ENCODE data around the gene NDRG4. TPM values are rescaled to one million over a fixed set of nuclear protein-coding genes. Genes with fewer than 3 reads are reported as not detected.

Gene NDRG4
- total and polyA plus RNA-seq, 5 experiments from 2014 or later: 0.13 to 1.6 (median 1.0) TPM; not detected in 1

GRCh38 chr16:58471209-58471975 is 28.6 kb upstream of the NDRG4 start:
- Mint-ChIP-seq H3K36me3 (peaks cover 0 to 4% (median 2%) of the 10 kb centered on the region in 3 donors), H3K27me3 (peaks cover 22 to 71% (median 38%) of the 10 kb centered on the region in 5 donors), H3K9me3 (no peaks in the 10 kb centered on the region), H3K27ac (no peak overlapping the region), H3K4me1 (peaks cover 0 to 15% (median 2%) of the 10 kb centered on the region in 4 donors), H3K4me3 (no peak overlapping the region)
- ATAC-seq (no peak), DNase-seq (no peak)
- POLR2A ChIA-PET: no interaction called here

- no peaks in the 10 kb centered on the region for H3K9me3 Mint-ChIP-seq
- peaks cover 0 to 4% (median 0%) of the 10 kb centered on the region in 3 donors for H3K36me3 Mint-ChIP-seq
- H3K27ac Mint-ChIP-seq: no peak overlapping the region
- H3K27me3 Mint-ChIP-seq: peaks cover 17 to 63% (median 31%) of the 10 kb centered on the region in 5 donors
- POLR2A ChIA-PET: no interaction called here
- no peak overlapping the region for H3K4me3 Mint-ChIP-seq
- H3K4me1 Mint-ChIP-seq: peaks cover 0 to 14% (median 1%) of the 10 kb centered on the region in 4 donors
- ATAC-seq: no peak
- DNase-seq: no peak
Measured at GRCh38 chr16:58472266-58472665, 27.7 kb upstream of the NDRG4 start.

GRCh38 chr16:58472827-58473226 is 27.1 kb upstream of the NDRG4 start:
- peaks cover 0 to 14% (median 1%) of the 10 kb centered on the region in 4 donors for H3K4me1 Mint-ChIP-seq
- ATAC-seq (no peak), DNase-seq (no peak)
- POLR2A ChIA-PET: no interaction called here
- H3K27ac Mint-ChIP-seq: peak overlapping the region in 1 of 10 donors; percentile 25
- H3K27me3 Mint-ChIP-seq: peaks cover 16 to 57% (median 26%) of the 10 kb centered on the region in 5 donors
- no peaks in the 10 kb centered on the region for H3K36me3 Mint-ChIP-seq
- no peaks in the 10 kb centered on the region for H3K9me3 Mint-ChIP-seq
- no peak overlapping the region for H3K4me3 Mint-ChIP-seq

DNA sequence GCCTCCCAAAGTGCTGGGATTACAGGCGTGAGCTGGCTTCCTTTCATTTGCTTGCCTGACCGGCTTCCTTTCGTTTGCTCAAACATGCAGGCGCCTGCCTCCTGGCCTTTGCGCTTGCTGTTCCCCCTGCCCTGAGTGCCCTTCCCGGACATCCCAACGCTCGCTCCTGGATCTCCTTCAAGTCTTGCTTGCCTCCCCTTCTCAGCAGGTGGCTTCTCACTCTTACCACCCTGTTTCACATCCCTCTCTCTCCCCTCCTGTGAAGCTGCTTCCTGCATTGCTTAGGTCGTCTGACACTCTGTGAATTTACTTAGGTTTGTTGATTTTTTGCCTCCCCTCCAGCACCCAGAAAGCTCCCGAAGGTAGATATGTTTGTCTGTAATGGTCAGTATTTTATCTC is 25.6 kb upstream of the NDRG4 start:
- ATAC-seq: no peak
- Mint-ChIP-seq H3K27ac (no peak overlapping the region), H3K36me3 (no peaks in the 10 kb centered on the region)

DNA sequence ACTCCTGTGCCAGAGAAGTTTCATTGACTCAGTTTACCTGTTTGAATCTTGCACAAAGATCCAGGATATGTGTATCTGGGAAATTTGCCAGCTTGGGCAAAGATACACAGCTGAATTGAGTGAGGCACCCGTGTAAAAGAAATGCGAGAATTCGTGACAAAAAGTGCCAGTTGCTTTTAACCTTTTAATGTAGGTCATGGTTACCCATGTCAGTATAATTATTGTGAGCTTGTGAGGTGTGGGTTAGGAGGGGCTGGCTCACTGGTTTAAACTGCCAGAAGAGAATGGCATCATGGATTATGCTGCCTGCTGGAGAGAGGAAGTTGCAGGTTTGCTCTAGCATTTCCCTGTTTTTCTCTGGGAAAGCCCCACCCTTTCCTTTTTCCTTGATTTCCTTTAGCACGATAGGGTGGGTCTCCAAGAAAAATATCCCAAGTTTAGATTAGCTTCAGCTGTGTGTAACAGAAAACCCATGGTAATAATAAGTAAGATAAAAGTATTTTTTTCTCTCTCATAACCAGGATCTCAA is 24.8 kb upstream of the NDRG4 start:
- Mint-ChIP-seq H3K9me3 (no peaks in the 10 kb centered on the region), H3K36me3 (no peaks in the 10 kb centered on the region), H3K27ac (no peak overlapping the region), H3K4me3 (no peak overlapping the region), H3K27me3 (peaks cover 8 to 35% (median 14%) of the 10 kb centered on the region in 5 donors), H3K4me1 (peaks cover 0 to 12% (median 1%) of the 10 kb centered on the region in 4 donors)
- DNase-seq (no peak), ATAC-seq (no peak)
- POLR2A ChIA-PET: no interaction called here

More for the DNA sequence above, 25.6 kb upstream of the NDRG4 start:
- no peak for DNase-seq
- Mint-ChIP-seq H3K4me3 (no peak overlapping the region), H3K9me3 (no peaks in the 10 kb centered on the region), H3K4me1 (peaks cover 0 to 14% (median 1%) of the 10 kb centered on the region in 4 donors), H3K27me3 (peaks cover 9 to 42% (median 18%) of the 10 kb centered on the region in 5 donors)
- POLR2A ChIA-PET: no interaction called here

DNA sequence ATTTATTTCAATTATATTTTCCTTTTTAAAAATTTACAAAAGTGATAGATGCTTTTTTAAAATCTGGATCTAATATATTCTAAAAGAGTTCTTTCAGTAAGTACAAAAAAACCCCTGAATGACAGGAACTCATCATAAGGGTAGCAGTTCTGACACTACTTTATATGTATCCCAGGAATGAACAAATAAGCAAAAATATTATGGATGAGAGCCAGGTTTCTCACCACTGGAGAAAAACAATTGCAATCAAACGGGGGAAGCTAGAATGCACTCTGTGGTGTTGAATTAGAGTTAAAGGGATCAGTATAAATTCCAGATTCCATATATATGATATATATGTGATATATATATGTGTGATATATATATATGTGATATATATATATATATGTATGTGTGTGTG is 23.2 kb upstream of the NDRG4 start:
- H3K9me3 Mint-ChIP-seq: no peaks in the 10 kb centered on the region
- no peak overlapping the region for H3K27ac Mint-ChIP-seq
- DNase-seq (no peak), ATAC-seq (no peak)
- no peaks in the 10 kb centered on the region for H3K36me3 Mint-ChIP-seq
- H3K4me1 Mint-ChIP-seq: peaks cover 0 to 4% (median 1%) of the 10 kb centered on the region in 4 donors
- no peak overlapping the region for H3K4me3 Mint-ChIP-seq
- peaks cover 4 to 35% (median 13%) of the 10 kb centered on the region in 5 donors for H3K27me3 Mint-ChIP-seq
- POLR2A ChIA-PET: no interaction called here

GRCh38 chr16:58478427-58478826 is 21.5 kb upstream of the NDRG4 start:
- no peaks in the 10 kb centered on the region for H3K36me3 Mint-ChIP-seq
- H3K27ac Mint-ChIP-seq: no peak overlapping the region
- DNase-seq (no peak), ATAC-seq (no peak)
- H3K9me3 Mint-ChIP-seq: no peaks in the 10 kb centered on the region
- peaks cover 4 to 39% (median 12%) of the 10 kb centered on the region in 5 donors for H3K27me3 Mint-ChIP-seq
- H3K4me1 Mint-ChIP-seq: peaks cover 0 to 4% (median 1%) of the 10 kb centered on the region in 4 donors
- no peak overlapping the region for H3K4me3 Mint-ChIP-seq
- POLR2A ChIA-PET: interaction anchor here (0.7 kb wide), 1 partner anchor 360 kb away, joined by 4 read pairs; no protein-coding TSS in a partner anchor

DNA sequence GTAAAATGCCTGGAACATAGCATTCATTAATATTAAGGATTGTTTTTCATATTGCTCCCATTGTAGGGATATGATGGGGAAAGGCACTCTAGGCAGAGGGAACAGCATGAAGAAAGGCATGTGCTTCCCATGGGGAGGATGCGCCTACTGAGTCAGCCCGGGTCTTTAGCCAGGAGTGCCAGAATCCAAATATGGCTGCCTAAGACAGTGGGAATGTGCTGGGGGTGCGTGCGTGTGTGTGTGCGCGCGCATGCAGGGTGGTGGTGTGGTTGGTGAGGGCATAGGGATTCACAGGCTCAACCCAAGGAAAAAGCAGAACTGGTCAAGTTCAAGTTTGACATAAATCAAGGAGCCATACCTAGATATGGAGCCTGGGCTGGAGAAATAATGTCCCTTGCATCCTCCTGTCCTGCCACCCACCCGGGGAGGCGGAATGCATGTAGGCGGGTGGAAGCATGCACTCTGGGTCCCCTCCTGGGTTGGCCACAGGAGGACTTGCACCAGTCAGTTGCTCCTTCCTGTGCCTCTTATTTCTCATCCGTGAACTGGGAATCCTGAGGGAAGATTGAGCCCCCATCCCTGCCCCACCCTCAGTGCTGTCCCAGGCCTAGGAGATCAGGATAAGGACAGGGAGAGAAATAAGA is 18.6 kb upstream of the NDRG4 start:
- DNase-seq (no peak), ATAC-seq (no peak)
- Mint-ChIP-seq H3K36me3 (no peaks in the 10 kb centered on the region), H3K4me3 (no peak overlapping the region), H3K27ac (no peak overlapping the region), H3K9me3 (no peaks in the 10 kb centered on the region), H3K4me1 (no peaks in the 10 kb centered on the region), H3K27me3 (peaks cover 5 to 25% (median 10%) of the 10 kb centered on the region in 5 donors)
- POLR2A ChIA-PET: no interaction called here

DNA sequence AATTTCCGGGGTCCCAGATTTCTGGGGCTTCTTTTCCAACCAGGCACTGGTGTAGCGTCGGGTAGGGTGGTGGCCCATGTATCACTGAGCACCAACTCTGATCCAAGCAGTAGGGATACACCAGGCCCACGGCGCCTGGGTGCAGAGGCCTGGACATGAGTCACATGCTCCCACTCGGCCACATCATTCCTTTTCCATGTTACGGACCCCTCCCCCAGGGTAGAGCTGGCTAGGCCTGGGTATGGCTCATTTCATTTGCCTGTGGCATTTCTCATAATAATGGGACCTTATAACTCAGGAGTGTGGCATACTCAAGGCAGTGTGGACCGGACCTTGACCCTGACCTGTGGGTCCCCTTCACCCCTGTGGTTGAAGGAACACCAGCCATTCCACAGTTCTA is 18.0 kb upstream of the NDRG4 start:
- Mint-ChIP-seq H3K27ac (no peak overlapping the region), H3K4me1 (no peaks in the 10 kb centered on the region), H3K36me3 (no peaks in the 10 kb centered on the region), H3K4me3 (no peak overlapping the region), H3K9me3 (no peaks in the 10 kb centered on the region), H3K27me3 (peaks cover 6 to 30% (median 12%) of the 10 kb centered on the region in 5 donors)
- no peak for ATAC-seq
- POLR2A ChIA-PET: no interaction called here
- no peak for DNase-seq

DNA sequence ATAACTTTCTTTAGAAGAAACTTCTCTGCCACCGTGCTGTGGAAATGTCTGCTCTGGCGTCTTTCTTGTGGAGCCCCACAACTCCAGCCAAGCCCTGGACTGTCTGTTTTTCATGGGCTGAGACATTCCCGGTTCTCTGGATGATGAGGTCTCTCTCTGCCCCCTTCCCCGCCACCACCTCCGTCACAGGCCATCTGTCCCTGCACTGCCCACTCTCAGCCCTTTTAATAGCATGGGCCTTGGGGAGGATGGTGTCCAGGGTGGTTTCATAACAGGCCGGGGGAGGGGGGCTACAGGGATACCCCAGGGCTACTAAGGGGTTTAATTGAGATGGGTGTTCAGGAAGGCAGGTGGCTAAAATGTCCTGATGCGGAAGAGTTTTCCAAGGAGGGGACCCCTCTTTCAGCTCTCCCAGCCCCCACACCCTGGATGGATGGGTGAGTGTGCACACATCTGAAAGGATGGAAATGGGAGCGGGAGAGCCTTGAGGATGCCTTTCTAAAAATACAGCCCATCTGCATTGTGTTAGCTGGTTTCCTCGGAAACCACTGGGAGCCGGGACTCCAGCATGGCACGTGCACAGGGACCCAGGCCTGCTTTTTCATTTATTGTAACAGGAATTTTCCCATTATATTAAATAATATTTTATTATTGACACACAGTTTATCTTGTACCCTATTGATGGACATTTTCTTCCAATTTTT is 14.6 kb upstream of the NDRG4 start:
- DNase-seq (no peak), ATAC-seq (no peak)
- Mint-ChIP-seq H3K27ac (no peak overlapping the region), H3K36me3 (no peaks in the 10 kb centered on the region), H3K9me3 (no peaks in the 10 kb centered on the region), H3K27me3 (peaks cover 6 to 35% (median 12%) of the 10 kb centered on the region in 5 donors), H3K4me1 (peaks cover 0 to 1% (median 0%) of the 10 kb centered on the region in 4 donors), H3K4me3 (no peak overlapping the region)
- POLR2A ChIA-PET: no interaction called here

DNA sequence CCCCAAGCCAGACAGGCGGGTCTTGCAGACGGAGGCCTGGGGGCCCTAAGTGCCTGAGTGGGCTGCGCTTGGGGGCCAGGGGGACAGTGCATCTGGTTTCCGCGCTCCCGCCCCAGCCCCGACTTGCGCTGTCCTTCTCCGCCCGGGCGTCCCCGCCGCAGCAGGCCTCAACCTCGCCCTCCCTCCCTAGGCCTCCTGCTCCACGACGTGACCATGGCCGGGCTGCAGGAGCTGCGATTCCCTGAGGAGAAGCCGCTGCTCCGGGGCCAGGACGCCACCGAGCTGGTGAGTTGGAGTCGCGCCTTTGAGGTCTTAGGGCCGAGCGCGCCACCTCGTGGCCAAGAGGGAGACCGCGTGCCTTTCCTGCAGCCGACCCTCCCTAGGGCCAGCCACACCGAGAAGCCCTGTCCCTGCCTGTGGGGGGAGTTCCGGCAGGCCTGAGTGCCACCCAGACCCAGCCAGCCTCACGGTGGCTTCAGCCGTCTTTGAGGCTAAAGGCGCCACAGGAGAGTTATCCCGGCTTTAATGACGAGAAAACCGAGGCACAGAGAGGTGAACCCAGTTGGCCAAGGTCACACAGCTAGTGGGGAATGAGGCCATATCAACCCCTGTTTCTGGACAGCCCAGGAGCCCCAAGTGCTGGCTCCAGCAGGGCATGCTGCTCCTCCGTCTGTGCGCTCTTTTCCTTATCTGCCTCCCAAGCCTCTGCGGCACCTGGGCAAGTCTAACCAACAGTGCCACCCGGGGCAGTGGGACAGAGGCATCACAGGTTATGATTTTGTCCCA is 12.2 kb upstream of the NDRG4 start:
- peak overlapping the region in 3 of 10 donors; percentile 13 to 23 (median 22) for H3K4me3 Mint-ChIP-seq
- H3K36me3 Mint-ChIP-seq: no peaks in the 10 kb centered on the region
- POLR2A ChIA-PET: interaction anchor here (0.6 kb wide), 1 partner anchor 151 kb away, joined by 3 read pairs; no protein-coding TSS in a partner anchor
- H3K9me3 Mint-ChIP-seq: no peaks in the 10 kb centered on the region
- DNase-seq (peak; percentile 53 to 81 (median 70)), ATAC-seq (peak; percentile 86 to 96)
- H3K4me1 Mint-ChIP-seq: peaks cover 0 to 3% (median 0%) of the 10 kb centered on the region in 4 donors
- no peak overlapping the region for H3K27ac Mint-ChIP-seq
- peaks cover 4 to 17% (median 6%) of the 10 kb centered on the region in 5 donors for H3K27me3 Mint-ChIP-seq

DNA sequence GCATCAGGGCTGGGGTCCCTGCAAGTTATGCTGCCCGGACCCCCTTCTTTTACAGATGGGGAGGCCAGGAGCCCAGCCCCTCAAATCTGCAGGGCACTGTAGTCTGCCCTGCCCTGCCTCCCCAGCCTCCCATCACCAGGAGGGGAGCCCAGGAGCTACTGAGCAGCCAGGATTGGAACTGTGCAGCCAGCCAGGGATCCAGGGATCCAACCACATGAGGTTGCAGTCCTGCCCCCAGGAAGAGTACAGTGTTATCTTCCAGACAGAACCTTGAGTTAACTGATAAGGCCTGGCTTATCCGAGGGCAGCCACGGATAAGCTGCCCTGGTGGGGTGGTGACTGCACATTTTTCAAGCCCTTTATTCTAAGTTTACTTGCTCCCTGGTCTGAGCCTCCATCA is 11.4 kb upstream of the NDRG4 start:
- H3K9me3 Mint-ChIP-seq: no peaks in the 10 kb centered on the region

More for the DNA sequence above, 11.4 kb upstream of the NDRG4 start:
- no peak overlapping the region for H3K27ac Mint-ChIP-seq
- POLR2A ChIA-PET: no interaction called here
- no peaks in the 10 kb centered on the region for H3K36me3 Mint-ChIP-seq
- H3K27me3 Mint-ChIP-seq: peaks cover 2 to 14% (median 9%) of the 10 kb centered on the region in 5 donors
- H3K4me3 Mint-ChIP-seq: no peak overlapping the region
- peaks cover 0 to 3% (median 0%) of the 10 kb centered on the region in 4 donors for H3K4me1 Mint-ChIP-seq
- ATAC-seq (no peak), DNase-seq (no peak)
